GM12892 (cell line): ENCODE measurements around the gene ACTR8.

Experiments used
- POLR2A ChIP-seq: IDR thresholded peaks from 2 replicates; pipeline ENCODE4 v1.6.1; 2011; ENCODE audit warnings: low read depth, low read length, control low read depth
- TAF1 ChIP-seq: IDR thresholded peaks from 2 replicates; pipeline ENCODE4 v1.6.1; 2011; ENCODE audit warnings: low read depth, mild to moderate bottlenecking, control low read depth, low read length, borderline replicate concordance

DNA sequence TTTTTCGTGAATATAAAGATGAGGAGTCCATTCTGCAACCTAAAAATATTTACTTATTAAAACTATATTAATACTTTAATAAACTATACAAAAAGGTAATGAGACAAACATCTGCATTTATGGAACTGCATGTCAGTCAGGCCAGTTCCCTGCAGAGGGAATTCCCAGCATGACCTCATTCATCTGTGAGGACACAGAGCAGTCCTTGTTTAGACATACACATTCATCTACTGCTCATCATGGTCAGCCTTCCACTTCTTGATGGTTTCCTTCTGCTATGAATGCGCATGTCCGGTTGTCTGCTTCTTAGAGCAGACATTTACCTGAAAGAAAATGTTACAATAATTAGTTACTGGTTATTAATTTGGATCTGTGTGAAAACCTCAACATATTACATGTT is 3.3 kb upstream of the ACTR8 start:
- TF ChIP-seq POLR2A (no peak), TAF1 (no peak)
